IgD-negative memory B cell (primary cell): ENCODE results near the gene PDPN. TPM values are rescaled to one million over a fixed set of nuclear protein-coding genes. Genes with fewer than 3 reads are reported as not detected.
A peak's percentile ranks its signal among the peaks of the same experiment; 100 is the strongest.
"Not testable (repeated sequence)": the region's sequence is repeated elsewhere in the genome, so short reads cannot be mapped to it uniquely, and the experiment has no call there.

ENCODE experiments used
- H3K27ac Mint-ChIP-seq, 3 donors: one replicate each; pipeline ENCODE4 v1.8.0; 2020 to 2022; ENCODE audit warnings: mild to moderate bottlenecking in 3 of 3, mixed read lengths in 3 of 3, moderate library complexity in 1 of 3
- H3K27me3 Mint-ChIP-seq: one replicate; pipeline ENCODE4 v1.8.0; 2021; ENCODE audit warnings: mixed read lengths
- H3K36me3 Mint-ChIP-seq: one replicate; pipeline ENCODE4 v1.8.0; 2020; ENCODE audit warnings: mild to moderate bottlenecking, mixed read lengths
- H3K4me1 Mint-ChIP-seq, 3 donors: one replicate each; pipeline ENCODE4 v1.8.0; 2020 to 2022; ENCODE audit warnings: mixed read lengths in 3 of 3, mild to moderate bottlenecking in 1 of 3
- H3K4me3 Mint-ChIP-seq, 4 donors: one replicate each; pipeline ENCODE4 v1.8.0; 2020 to 2022; ENCODE audit warnings: mild to moderate bottlenecking in 4 of 4, mixed read lengths in 4 of 4, moderate library complexity in 3 of 4
- H3K9me3 Mint-ChIP-seq, 3 donors: one replicate each; pipeline ENCODE4 v1.8.0; 2020 to 2021; ENCODE audit warnings: mixed read lengths in 3 of 3, mild to moderate bottlenecking in 1 of 3
- polyA plus RNA-seq: library from polyadenylated mRNA; unstranded; fragments of 300-500 nt; fragmentation: Illumina TruSeq; gene quantifications from one replicate; pipeline ENCODE4 v1.2.3, GENCODE V29; 2021

The PDPN gene
- polyA plus RNA-seq, 1 donor from 2014 or later = not detected

DNA sequence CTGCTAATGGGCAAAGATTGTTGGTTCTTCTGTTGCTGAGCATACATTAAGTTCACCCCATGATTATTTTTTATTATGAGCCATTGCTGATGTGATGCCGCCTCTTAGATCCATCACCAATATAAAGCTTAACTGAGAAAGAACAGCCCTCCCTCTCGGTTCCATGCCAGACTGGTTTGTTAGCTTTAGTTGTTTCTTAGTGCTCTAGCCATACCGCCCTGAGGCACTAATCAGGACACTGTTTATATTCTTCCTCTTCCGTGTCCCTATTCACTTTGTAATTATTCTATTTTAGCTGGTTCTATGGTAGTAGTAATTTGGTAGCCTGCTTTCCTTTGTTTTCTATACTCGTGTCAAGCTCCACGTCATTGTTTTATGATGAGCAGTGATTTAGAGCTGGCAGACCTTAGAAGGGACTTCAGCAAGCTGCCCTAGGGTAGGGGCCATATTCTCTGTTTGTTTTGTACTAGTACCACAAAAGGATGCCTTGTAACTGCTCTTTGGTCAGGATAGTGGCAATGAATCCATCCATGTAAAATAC, 27.3 kb upstream of the PDPN start:
- Mint-ChIP-seq H3K4me1 (no peaks in the 10 kb centered on the region), H3K27me3 (no peaks in the 10 kb centered on the region), H3K4me3 (no peak overlapping the region), H3K27ac (no peak overlapping the region), H3K36me3 (no peaks in the 10 kb centered on the region), H3K9me3 (no peaks in the 10 kb centered on the region)

DNA sequence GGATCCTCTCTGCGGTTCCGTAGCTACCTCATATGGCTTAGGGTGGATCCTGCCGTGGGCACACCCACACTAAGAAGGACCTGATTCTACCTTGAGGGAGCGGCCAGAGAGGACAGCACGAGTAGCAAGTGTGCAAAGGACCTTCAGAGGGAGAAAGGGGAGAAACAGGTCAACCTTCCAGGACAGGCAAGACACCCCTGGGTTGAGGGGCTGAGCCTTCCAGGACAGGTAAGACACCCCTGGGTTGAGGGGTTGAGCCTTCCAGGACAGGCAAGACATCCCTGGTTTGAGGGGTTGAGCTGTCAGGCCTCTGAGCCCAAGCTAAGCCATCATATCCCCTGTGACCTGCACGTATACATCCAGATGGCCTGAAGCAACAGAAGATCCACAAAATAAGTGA, 23.1 kb upstream of the PDPN start:
- Mint-ChIP-seq H3K4me3 (no peak overlapping the region), H3K4me1 (no peaks in the 10 kb centered on the region), H3K27ac (no peak overlapping the region), H3K9me3 (no peaks in the 10 kb centered on the region), H3K27me3 (peaks cover 1% of the 10 kb centered on the region), H3K36me3 (no peaks in the 10 kb centered on the region)

DNA sequence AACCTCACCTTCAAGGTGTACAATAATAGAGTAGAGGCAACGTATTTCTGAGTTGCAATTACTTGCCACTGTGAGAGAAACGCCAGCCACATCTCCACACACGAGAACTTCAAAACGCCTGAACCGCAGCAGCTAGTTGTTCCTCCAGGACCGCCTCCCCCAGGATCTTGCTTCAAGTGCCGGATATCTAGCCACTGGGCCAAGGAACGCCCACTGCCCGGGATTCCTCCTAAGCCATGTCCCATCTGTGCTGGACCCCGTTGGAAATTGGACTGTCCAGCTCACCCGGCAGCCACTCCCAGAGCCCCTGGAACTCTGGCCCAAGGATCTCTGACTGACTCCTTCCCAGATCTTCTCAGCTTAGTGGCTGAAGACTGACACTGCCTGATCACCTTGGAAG, 20.7 kb upstream of the PDPN start:
- H3K27me3 Mint-ChIP-seq, H3K36me3 Mint-ChIP-seq, H3K4me3 Mint-ChIP-seq, H3K9me3 Mint-ChIP-seq, H3K27ac Mint-ChIP-seq, H3K4me1 Mint-ChIP-seq: not testable (repeated sequence)

DNA sequence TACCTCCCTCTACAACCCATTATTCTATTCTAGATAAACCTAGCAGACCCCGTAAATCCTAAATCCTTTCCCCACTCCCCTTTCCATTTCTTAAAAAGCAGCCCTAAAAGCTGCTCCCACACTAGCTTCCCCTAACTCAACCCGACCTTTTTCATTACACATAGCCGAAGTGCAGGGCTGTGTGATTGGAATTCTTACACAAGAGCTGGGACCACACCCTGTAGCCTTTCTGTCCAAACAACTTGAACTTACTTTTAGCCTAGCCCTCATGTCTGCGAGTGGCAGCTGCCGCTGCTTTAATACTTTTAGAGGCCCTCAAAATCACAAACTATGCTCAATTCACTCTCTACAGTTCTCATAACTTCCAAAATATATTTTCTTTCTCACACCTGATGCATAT, 19.6 kb upstream of the PDPN start:
- no peaks in the 10 kb centered on the region for H3K9me3 Mint-ChIP-seq
- no peak overlapping the region for H3K27ac Mint-ChIP-seq
- H3K36me3 Mint-ChIP-seq = no peaks in the 10 kb centered on the region
- H3K27me3 Mint-ChIP-seq = peaks cover 1% of the 10 kb centered on the region
- H3K4me1 Mint-ChIP-seq = no peaks in the 10 kb centered on the region
- no peak overlapping the region for H3K4me3 Mint-ChIP-seq

DNA sequence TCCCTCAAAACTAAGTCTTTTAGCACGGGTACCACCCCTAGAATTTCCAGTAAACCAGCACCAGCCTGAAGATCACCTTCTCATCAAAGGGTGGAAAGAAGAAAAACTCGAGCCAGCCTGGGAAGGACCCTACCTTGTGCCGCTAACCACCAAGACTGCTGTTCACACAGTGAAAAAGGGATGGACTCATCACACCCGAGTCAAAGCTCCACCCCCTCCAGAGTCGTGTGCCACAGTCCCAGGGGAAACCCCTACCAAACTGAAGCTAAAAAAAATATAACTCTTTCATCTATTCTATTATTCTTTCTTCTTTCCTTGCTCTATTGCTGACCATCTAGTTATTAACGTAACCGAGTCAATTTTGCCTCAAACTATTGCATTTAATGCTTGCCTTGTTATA, 13.2 kb upstream of the PDPN start:
- H3K36me3 Mint-ChIP-seq, H3K4me3 Mint-ChIP-seq, H3K4me1 Mint-ChIP-seq, H3K27me3 Mint-ChIP-seq, H3K27ac Mint-ChIP-seq, H3K9me3 Mint-ChIP-seq: not testable (repeated sequence)

DNA sequence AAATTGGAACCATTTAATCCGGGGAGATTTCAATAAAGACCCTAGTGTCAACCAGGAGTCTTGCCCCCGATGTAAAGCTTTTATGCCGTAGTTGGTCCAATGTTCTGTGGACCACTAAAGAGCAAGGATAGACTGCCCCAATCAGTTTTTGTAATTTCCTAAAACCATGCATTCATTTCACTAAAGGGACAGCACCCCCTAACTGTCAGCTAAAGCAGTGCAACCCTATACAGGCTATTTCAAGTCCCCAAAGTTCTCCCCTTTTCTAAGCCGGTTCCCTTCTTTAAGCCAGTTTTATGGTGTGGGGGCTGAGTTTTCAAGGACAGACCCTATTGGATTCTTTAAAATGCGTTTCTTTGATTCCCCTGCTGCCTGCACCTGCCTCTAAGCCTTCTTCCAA, 12.7 kb upstream of the PDPN start:
- H3K4me3 Mint-ChIP-seq = no peak overlapping the region
- H3K4me1 Mint-ChIP-seq = no peaks in the 10 kb centered on the region
- peaks cover 2% of the 10 kb centered on the region for H3K27me3 Mint-ChIP-seq
- H3K36me3 Mint-ChIP-seq = no peaks in the 10 kb centered on the region
- H3K27ac Mint-ChIP-seq = no peak overlapping the region
- H3K9me3 Mint-ChIP-seq = peaks cover 0 to 4% (median 0%) of the 10 kb centered on the region in 3 donors

DNA sequence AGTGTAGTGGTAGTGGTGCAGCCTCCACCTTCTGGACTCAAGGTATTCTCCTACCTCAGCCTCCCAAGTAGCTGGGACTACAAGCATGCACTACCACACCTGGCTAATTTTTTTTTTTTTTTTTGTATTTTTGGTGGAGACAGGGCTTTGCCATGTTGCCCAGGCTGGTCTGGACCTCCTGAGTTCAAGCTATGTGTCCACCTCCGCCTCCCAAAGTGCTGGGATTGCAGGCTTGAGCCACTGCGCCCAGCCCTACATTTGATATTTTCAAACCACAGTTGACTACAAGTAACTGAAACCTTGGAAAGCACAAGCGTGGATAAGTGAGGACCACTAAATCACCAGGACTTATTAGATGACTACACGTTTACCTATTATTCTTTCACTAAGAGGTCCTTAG, 10.0 kb upstream of the PDPN start:
- H3K36me3 Mint-ChIP-seq = no peaks in the 10 kb centered on the region
- H3K4me3 Mint-ChIP-seq = no peak overlapping the region
- no peaks in the 10 kb centered on the region for H3K4me1 Mint-ChIP-seq
- no peak overlapping the region for H3K27ac Mint-ChIP-seq
- peaks cover 10% of the 10 kb centered on the region for H3K27me3 Mint-ChIP-seq
- H3K9me3 Mint-ChIP-seq = peaks cover 0 to 4% (median 0%) of the 10 kb centered on the region in 3 donors

DNA sequence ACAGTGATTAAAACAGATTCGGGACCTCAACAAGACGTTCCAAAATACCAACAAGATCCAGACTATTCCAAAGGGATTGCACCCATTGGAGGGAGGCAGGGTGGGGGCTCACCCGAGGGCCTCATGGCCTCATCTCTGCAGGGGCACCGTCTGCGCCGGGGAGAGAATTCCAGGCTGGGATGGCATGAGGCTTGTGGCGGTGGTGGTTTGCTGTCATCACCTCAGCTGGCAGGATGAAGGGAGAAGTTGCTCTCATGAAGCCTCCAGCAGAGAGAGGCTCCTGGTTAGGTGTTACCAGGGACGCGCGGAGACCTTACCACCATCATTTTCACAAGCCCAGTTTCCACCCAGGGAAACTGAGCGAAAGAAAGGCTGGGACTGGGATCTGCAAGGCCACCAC, 6.7 kb upstream of the PDPN start:
- no peak overlapping the region for H3K4me3 Mint-ChIP-seq
- peaks cover 22% of the 10 kb centered on the region for H3K27me3 Mint-ChIP-seq
- H3K4me1 Mint-ChIP-seq = no peaks in the 10 kb centered on the region

DNA sequence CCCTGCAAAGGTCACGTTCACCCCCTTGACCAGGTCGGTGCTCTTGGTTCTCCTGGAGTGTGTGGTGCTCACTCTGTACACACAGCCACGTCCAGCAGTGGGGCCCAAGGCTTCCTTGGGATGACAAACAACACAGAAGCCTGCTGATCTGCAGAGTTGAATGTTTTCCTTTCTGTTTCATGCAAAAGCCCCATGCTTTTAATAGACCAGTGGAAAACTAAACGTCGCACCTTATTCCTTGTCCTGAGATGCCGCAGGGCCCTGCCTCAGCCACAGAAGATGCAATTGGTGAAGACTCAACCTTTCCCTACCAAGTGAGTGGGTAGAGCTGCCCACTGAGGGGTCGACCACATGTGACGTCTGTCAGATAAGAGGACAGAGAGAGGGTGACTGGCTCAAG, 5.8 kb upstream of the PDPN start:
- Mint-ChIP-seq H3K9me3 (peaks cover 0 to 2% (median 0%) of the 10 kb centered on the region in 3 donors), H3K4me3 (no peak overlapping the region), H3K36me3 (no peaks in the 10 kb centered on the region), H3K4me1 (no peaks in the 10 kb centered on the region), H3K27ac (no peak overlapping the region), H3K27me3 (peaks cover 28% of the 10 kb centered on the region)

More for the DNA sequence above, 6.7 kb upstream of the PDPN start:
- no peak overlapping the region for H3K27ac Mint-ChIP-seq
- H3K9me3 Mint-ChIP-seq = peaks cover 0 to 2% (median 0%) of the 10 kb centered on the region in 3 donors
- H3K36me3 Mint-ChIP-seq = no peaks in the 10 kb centered on the region

DNA sequence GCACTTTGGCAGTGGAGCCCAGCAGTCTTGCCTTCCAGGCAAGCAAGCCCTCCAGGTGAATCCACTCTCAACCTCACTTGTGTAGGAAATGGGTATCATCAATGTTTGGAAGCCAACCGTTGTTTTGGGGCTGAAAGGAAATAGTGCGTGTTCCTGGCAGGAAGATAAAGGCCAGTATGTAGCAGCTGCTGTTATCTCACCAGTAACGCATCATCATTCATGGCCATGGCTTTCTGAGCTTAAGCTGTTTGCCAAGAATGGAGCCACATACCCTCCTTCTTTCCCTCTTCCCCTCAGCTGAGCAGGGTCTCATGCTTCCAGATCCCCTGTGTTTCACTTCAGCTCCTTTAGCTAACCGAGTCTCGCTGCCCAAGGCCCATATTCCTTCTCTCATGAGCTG, 2.2 kb upstream of the PDPN start:
- Mint-ChIP-seq H3K27me3 (peaks cover 51% of the 10 kb centered on the region), H3K9me3 (peaks cover 0 to 2% (median 0%) of the 10 kb centered on the region in 3 donors), H3K4me1 (no peaks in the 10 kb centered on the region)

DNA sequence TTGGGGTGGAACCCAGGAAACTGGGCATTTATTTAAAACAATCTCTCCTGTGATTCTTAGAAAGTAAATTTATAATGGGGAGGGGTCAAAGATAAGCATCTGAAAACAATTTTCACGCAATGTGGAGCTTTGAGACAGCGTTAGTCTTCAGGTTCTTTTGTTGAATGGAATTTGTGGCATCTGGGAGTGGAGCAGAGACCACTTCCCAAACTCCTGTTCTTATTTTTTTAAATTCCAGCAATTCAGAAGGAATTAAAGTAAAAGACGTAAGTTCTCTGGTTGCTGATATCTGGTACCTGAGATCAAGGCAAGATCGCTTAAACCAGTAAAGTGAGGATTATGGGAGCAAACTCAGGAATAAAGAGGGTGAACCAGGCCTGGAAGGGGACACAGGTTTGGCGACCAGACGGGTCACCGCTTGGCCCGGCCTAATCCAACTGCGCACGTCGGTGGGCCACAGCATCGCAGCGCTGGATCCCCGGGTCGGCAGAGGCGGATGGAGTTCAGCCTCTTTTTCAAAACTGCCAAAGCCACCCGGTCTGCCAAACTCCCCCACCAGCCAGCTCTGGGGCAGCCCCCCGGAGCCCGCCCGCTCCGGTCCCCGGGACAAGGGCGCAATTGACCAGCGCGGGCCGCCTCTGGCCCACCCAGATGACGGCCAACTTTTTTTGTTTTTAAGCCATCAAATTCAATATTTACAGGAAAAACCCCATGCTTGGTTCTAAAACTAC, 754 bp upstream of the PDPN start:
- no peak overlapping the region for H3K4me3 Mint-ChIP-seq
- H3K27ac Mint-ChIP-seq = no peak overlapping the region
- no peaks in the 10 kb centered on the region for H3K36me3 Mint-ChIP-seq
- peaks cover 50% of the 10 kb centered on the region for H3K27me3 Mint-ChIP-seq
- H3K9me3 Mint-ChIP-seq = peaks cover 0 to 2% (median 0%) of the 10 kb centered on the region in 3 donors
- no peaks in the 10 kb centered on the region for H3K4me1 Mint-ChIP-seq

More for the DNA sequence above, 2.2 kb upstream of the PDPN start:
- Mint-ChIP-seq H3K27ac (no peak overlapping the region), H3K36me3 (no peaks in the 10 kb centered on the region), H3K4me3 (no peak overlapping the region)

DNA sequence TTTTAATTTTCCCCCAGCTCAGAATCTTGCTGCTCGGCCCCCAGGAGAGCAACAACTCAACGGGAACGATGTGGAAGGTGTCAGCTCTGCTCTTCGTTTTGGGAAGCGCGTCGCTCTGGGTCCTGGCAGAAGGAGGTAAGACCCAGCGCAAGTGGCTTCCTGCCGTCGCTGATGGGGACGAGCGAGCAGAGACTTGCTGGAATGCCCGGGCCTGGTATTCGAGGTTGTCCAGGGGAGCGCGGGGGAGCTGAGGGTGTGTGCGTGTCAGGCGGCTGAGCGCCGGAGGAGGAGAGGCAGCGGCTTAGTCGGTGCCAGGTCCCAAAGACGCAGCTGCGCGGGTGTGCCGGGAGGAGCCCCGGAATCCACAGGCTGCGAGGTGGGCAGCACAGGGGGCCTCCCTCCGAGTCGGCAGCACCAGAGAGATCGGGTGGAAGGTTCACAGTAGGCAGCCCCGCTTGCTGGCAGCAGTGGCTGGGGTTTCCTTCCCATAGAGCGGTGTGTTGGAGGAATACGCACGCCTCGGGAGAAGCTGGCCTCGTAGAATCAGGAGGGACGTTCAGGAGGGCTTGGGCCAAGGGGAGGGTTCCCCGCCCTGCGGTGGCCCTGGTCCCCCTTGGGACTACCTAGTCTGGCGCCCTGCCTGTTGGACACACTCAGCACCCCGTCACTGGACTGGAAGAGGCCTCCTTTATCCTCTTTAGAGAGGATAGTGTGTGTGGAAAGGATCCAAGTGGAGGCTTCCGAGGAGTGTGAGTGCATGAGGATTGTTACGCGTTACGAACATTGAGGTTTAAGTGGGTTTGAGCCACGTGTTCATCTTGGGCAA, 547 bp downstream of the PDPN start:
- Mint-ChIP-seq H3K27ac (peak overlapping the region in 1 of 3 donors; percentile 57), H3K36me3 (no peaks in the 10 kb centered on the region), H3K4me3 (no peak overlapping the region), H3K4me1 (no peaks in the 10 kb centered on the region), H3K27me3 (peaks cover 49% of the 10 kb centered on the region), H3K9me3 (no peaks in the 10 kb centered on the region)

DNA sequence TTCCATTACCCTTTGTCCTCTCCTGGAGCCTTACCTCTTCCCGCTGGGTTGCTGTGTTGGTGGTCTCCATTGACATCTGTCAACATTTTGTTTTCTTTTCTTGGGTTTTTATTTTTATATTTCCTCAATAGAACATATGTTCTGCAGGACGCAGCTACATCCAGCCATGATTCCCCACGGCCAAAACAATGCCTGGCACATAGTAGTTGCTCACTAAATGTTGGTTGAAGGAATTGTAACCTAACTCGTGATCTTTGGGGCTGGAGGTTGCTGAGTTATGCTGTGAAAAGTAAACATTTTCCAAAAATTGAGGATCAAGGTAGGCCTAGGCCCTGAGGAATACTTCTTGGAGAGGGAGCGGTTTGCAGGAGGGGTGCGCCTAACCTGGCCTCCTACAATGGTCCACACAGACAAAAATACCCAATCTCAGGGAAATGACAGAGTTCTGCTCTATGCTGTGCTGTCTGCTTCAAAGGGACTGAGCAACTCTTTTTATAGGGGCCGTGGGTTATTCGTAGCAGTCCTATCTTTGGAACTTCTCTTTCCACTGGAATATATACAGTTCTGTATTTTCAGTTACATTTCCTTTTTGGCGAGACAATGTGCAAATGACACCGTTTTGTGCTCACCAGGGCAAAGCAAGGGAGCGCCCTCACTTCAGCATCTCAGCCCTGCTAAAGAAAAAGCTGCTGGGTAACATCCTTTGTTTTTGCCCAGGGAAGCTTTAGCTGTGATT, 1.4 kb downstream of the PDPN start:
- no peaks in the 10 kb centered on the region for H3K4me1 Mint-ChIP-seq

DNA sequence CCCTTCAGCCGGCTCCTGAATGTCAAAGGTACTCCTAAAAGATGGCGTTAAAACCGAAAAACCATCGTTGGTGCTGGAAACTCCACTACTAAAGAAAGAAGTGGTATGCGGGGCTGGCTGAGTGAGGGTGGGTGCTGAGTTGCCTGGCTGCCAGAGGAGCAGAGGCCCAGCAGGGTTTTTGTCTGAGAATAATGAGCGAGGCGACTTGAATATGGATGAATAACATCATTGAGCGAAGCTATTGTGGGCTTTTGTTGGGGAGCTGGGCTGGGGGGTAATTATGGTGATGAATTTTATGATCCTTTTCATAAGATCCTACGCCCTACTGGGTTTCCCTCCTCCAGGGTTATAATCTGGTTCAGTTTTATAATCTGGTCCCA, 2.0 kb downstream of the PDPN start:
- Mint-ChIP-seq H3K4me3 (no peak overlapping the region), H3K4me1 (no peaks in the 10 kb centered on the region), H3K36me3 (no peaks in the 10 kb centered on the region), H3K9me3 (peaks cover 0 to 4% (median 1%) of the 10 kb centered on the region in 3 donors), H3K27me3 (peaks cover 52% of the 10 kb centered on the region), H3K27ac (no peak overlapping the region)

More for the DNA sequence above, 1.4 kb downstream of the PDPN start:
- Mint-ChIP-seq H3K9me3 (no peaks in the 10 kb centered on the region), H3K4me3 (no peak overlapping the region), H3K36me3 (no peaks in the 10 kb centered on the region), H3K27me3 (peaks cover 49% of the 10 kb centered on the region), H3K27ac (no peak overlapping the region)

DNA sequence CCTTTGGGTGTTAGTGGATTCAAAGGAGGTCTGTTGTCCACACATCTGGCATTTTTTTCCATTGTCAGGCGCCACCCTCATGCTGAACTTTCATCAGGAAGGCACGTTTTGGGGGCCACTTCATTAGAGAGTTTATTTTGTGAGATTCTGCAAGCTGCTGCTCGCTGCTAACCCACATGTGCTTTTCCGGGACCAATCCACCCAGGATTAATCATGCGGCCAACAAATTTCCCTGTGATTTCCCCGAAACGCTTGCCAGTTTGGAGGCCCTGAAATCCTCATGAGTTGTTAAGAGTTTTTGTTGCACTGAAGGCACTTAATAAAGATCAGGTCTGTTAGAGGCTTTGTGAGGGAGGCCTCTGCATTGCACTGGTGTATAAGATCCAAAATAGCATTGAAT, 2.4 kb downstream of the PDPN start:
- H3K27ac Mint-ChIP-seq = no peak overlapping the region
- H3K36me3 Mint-ChIP-seq = no peaks in the 10 kb centered on the region
- no peak overlapping the region for H3K4me3 Mint-ChIP-seq
- peaks cover 49% of the 10 kb centered on the region for H3K27me3 Mint-ChIP-seq
- H3K9me3 Mint-ChIP-seq = peaks cover 0 to 4% (median 2%) of the 10 kb centered on the region in 3 donors
- no peaks in the 10 kb centered on the region for H3K4me1 Mint-ChIP-seq
